Astrocyte (in vitro differentiated cells and primary cell): ENCODE results near the gene ANAPC16. TPM values are rescaled to one million over a fixed set of nuclear protein-coding genes. Genes with fewer than 3 reads are reported as not detected.

ENCODE experiments used
- DNase-seq: peaks from one replicate; pipeline ENCODE4 v3.0.0-alpha.2; 2010; ENCODE audit warnings: low read depth
- FAIRE-seq: peaks from 2 replicates; lab custom pipeline; 2011; peaks lifted over from hg19 to GRCh38; lab: Jason Lieb, UNC
- H2AFZ ChIP-seq: 2 replicates; pipeline ENCODE4 v1.6.0; 2012; ENCODE audit warnings: low read depth, low read length, inconsistent platforms
- H3K27ac ChIP-seq: 2 replicates; pipeline ENCODE4 v1.5.1; 2011; ENCODE audit warnings: low read depth, low read length, inconsistent platforms
- H3K27me3 ChIP-seq: 2 replicates; pipeline ENCODE4 v1.6.0; 2011; ENCODE audit warnings: low read length, inconsistent platforms; ENCODE audit not compliant: insufficient read depth
- H3K36me3 ChIP-seq: 2 replicates; pipeline ENCODE4 v1.5.1; 2011; ENCODE audit warnings: low read length, inconsistent platforms; ENCODE audit not compliant: insufficient read depth
- H3K4me1 ChIP-seq: 2 replicates; pipeline ENCODE4 v1.5.1; 2011; ENCODE audit warnings: low read length, inconsistent platforms; ENCODE audit not compliant: insufficient read depth
- H3K4me2 ChIP-seq: 2 replicates; pipeline ENCODE4 v1.6.0; 2012; ENCODE audit warnings: low read length, inconsistent platforms
- H3K4me3 ChIP-seq: 2 replicates; pipeline ENCODE4 v1.5.1; 2011; ENCODE audit warnings: low read depth, mild to moderate bottlenecking, low read length, inconsistent platforms; ENCODE audit not compliant: insufficient read depth
- H3K79me2 ChIP-seq: 2 replicates; pipeline ENCODE4 v1.6.0; 2012; ENCODE audit warnings: mild to moderate bottlenecking, low read length, inconsistent platforms; ENCODE audit not compliant: insufficient read depth
- H3K9ac ChIP-seq: 2 replicates; pipeline ENCODE4 v1.6.0; 2012; ENCODE audit warnings: mild to moderate bottlenecking, low read length, inconsistent platforms
- H3K9me3 ChIP-seq: 2 replicates; pipeline ENCODE4 v1.5.1; 2012; ENCODE audit warnings: low read depth, mild to moderate bottlenecking, low read length, inconsistent platforms; ENCODE audit not compliant: insufficient read depth
- H4K20me1 ChIP-seq: 2 replicates; pipeline ENCODE4 v1.6.0; 2012; ENCODE audit warnings: low read length, inconsistent platforms; ENCODE audit not compliant: insufficient read depth
- H3K27ac Mint-ChIP-seq: one replicate; pipeline ENCODE4 v1.8.0; 2021; ENCODE audit warnings: mild to moderate bottlenecking, mixed read lengths; ENCODE audit not compliant: unreplicated experiment
- H3K27me3 Mint-ChIP-seq: one replicate; pipeline ENCODE4 v1.8.0; 2021; ENCODE audit warnings: low read depth, mixed read lengths; ENCODE audit not compliant: unreplicated experiment
- H3K36me3 Mint-ChIP-seq: one replicate; pipeline ENCODE4 v1.8.0; 2021; ENCODE audit warnings: low read depth, mixed read lengths; ENCODE audit not compliant: unreplicated experiment
- H3K4me1 Mint-ChIP-seq: one replicate; pipeline ENCODE4 v1.8.0; 2021; ENCODE audit warnings: low read depth, mixed read lengths; ENCODE audit not compliant: unreplicated experiment
- H3K4me3 Mint-ChIP-seq: one replicate; pipeline ENCODE4 v1.8.0; 2021; ENCODE audit warnings: mild to moderate bottlenecking, moderate library complexity, mixed read lengths; ENCODE audit not compliant: unreplicated experiment
- H3K9me3 Mint-ChIP-seq: one replicate; pipeline ENCODE4 v1.8.0; 2021; ENCODE audit warnings: mild to moderate bottlenecking, mixed read lengths; ENCODE audit not compliant: unreplicated experiment
- CTCF ChIP-seq: IDR thresholded peaks from 2 replicates; pipeline ENCODE4 v1.5.1; 2011; ENCODE audit warnings: low read depth, mild to moderate bottlenecking, inconsistent platforms, low read length, moderate library complexity; ENCODE audit not compliant: insufficient read depth
- EZH2 ChIP-seq: IDR thresholded peaks from 2 replicates; pipeline ENCODE4 v1.6.1; 2012; ENCODE audit warnings: mild to moderate bottlenecking, low read length, inconsistent platforms; ENCODE audit not compliant: insufficient read depth
- total RNA-seq: library from RNA; stranded (reverse); gene quantifications from 2 replicates; pipeline ENCODE4 v1.2.1, GENCODE V29; 2021

Gene ANAPC16
- total RNA-seq, 1 donor from 2014 or later: 47.3 TPM

GRCh38 chr10:72201293-72201692 is 14.5 kb upstream of the ANAPC16 start:
- Mint-ChIP-seq H3K4me3 (no peak overlapping the region), H3K27me3 (no peaks in the 10 kb centered on the region), H3K4me1 (peaks cover 2% of the 10 kb centered on the region), H3K9me3 (no peaks in the 10 kb centered on the region), H3K36me3 (peaks cover 13% of the 10 kb centered on the region), H3K27ac (no peak overlapping the region)
- Histone ChIP-seq H3K4me1 (no peaks in the 10 kb centered on the region), H3K36me3 (no peaks in the 10 kb centered on the region), H3K4me2 (no peak overlapping the region), H3K27ac (no peak overlapping the region), H3K27me3 (no peaks in the 10 kb centered on the region), H2AFZ (no peak overlapping the region), H3K9ac (no peak overlapping the region), H4K20me1 (no peaks in the 10 kb centered on the region), H3K4me3 (no peak overlapping the region), H3K9me3 (no peaks in the 10 kb centered on the region), H3K79me2 (no peaks in the 10 kb centered on the region)
- FAIRE-seq: no peak
- no peak for TF ChIP-seq EZH2
- TF ChIP-seq CTCF: no peak
- DNase-seq: no peak

- Mint-ChIP-seq H3K4me1 (no peaks in the 10 kb centered on the region), H3K9me3 (no peaks in the 10 kb centered on the region), H3K27ac (no peak overlapping the region), H3K4me3 (no peak overlapping the region), H3K27me3 (no peaks in the 10 kb centered on the region), H3K36me3 (peaks cover 14% of the 10 kb centered on the region)
- Histone ChIP-seq H3K4me3 (no peak overlapping the region), H2AFZ (no peak overlapping the region), H3K9ac (no peak overlapping the region), H3K4me1 (no peaks in the 10 kb centered on the region), H4K20me1 (no peaks in the 10 kb centered on the region), H3K9me3 (no peaks in the 10 kb centered on the region), H3K27me3 (no peaks in the 10 kb centered on the region), H3K36me3 (no peaks in the 10 kb centered on the region), H3K79me2 (no peaks in the 10 kb centered on the region), H3K4me2 (no peak overlapping the region), H3K27ac (no peak overlapping the region)
- TF ChIP-seq EZH2 (no peak), CTCF (no peak)
- FAIRE-seq: no peak
- no peak for DNase-seq
These were observed 11.5 kb upstream of the ANAPC16 start for GRCh38 chr10:72204296-72204695.

- Histone ChIP-seq H3K27ac (no peak overlapping the region), H3K4me2 (no peak overlapping the region), H3K27me3 (no peaks in the 10 kb centered on the region), H3K4me1 (no peaks in the 10 kb centered on the region), H4K20me1 (no peaks in the 10 kb centered on the region), H3K4me3 (no peak overlapping the region), H3K36me3 (peaks cover under 1% of the 10 kb centered on the region), H3K79me2 (no peaks in the 10 kb centered on the region), H3K9ac (no peak overlapping the region), H3K9me3 (no peaks in the 10 kb centered on the region), H2AFZ (no peak overlapping the region)
- Mint-ChIP-seq H3K27ac (no peak overlapping the region), H3K9me3 (no peaks in the 10 kb centered on the region), H3K4me3 (no peak overlapping the region), H3K27me3 (no peaks in the 10 kb centered on the region), H3K4me1 (no peaks in the 10 kb centered on the region), H3K36me3 (peaks cover 12% of the 10 kb centered on the region)
- DNase-seq (no peak), FAIRE-seq (no peak)
- TF ChIP-seq CTCF: no peak
- TF ChIP-seq EZH2: no peak
These were observed 11.1 kb upstream of the ANAPC16 start for GRCh38 chr10:72204724-72205123.
